Coronary artery (tissue), 2 donors: ENCODE data around the gene CNGA2.

ENCODE experiments used
- DNase-seq: peaks from one replicate; pipeline ENCODE4 v3.0.0-alpha.2; 2017; ENCODE audit warnings: low spot score
- H3K27ac ChIP-seq, 2 donors: fragments of 200-600 bp; sonication (generic); one replicate each; pipeline ENCODE4 v1.5.1; 2016 to 2019
- H3K4me3 ChIP-seq: fragments of 200-600 bp; sonication (generic); 2 replicates; pipeline ENCODE4 v1.5.1; 2016; ENCODE audit warnings: mild to moderate bottlenecking, moderate library complexity
- CTCF ChIP-seq: fragments of 200-600 bp; sonication (generic); IDR thresholded peaks from one replicate; pipeline ENCODE4 v1.5.1; 2019; ENCODE audit warnings: antibody characterized with exemption

Gene CNGA2

GRCh38 chrX:151701531-151701930 lies 33.0 kb upstream of the CNGA2 start:
- Histone ChIP-seq H3K4me3 (no peak overlapping the region), H3K27ac (no peak overlapping the region)
- DNase-seq, result no peak
- TF ChIP-seq CTCF, result no peak

GRCh38 chrX:151702026-151702714 lies 32.4 kb upstream of the CNGA2 start:
- no peak overlapping the region for H3K4me3 ChIP-seq
- DNase-seq, result no peak
- no peak overlapping the region for H3K27ac ChIP-seq
- no peak for TF ChIP-seq CTCF

GRCh38 chrX:151702741-151703340 lies 31.7 kb upstream of the CNGA2 start:
- H3K27ac ChIP-seq, result no peak overlapping the region
- H3K4me3 ChIP-seq, result no peak overlapping the region
- DNase-seq, result no peak
- TF ChIP-seq CTCF, result no peak

- no peak overlapping the region for H3K4me3 ChIP-seq
- no peak overlapping the region for H3K27ac ChIP-seq
- TF ChIP-seq CTCF, result no peak
- no peak for DNase-seq
Observed at GRCh38 chrX:151703487-151703886, 31.1 kb upstream of the CNGA2 start.

GRCh38 chrX:151704041-151704663 lies 30.4 kb upstream of the CNGA2 start:
- Histone ChIP-seq H3K27ac (no peak overlapping the region), H3K4me3 (no peak overlapping the region)
- DNase-seq, result no peak
- TF ChIP-seq CTCF, result no peak

GRCh38 chrX:151708821-151709220 lies 25.7 kb upstream of the CNGA2 start:
- no peak for TF ChIP-seq CTCF
- H3K4me3 ChIP-seq, result no peak overlapping the region
- H3K27ac ChIP-seq, result no peak overlapping the region
- DNase-seq, result no peak

GRCh38 chrX:151710457-151710856 lies 24.1 kb upstream of the CNGA2 start:
- H3K4me3 ChIP-seq, result no peak overlapping the region
- DNase-seq, result no peak
- no peak overlapping the region for H3K27ac ChIP-seq
- no peak for TF ChIP-seq CTCF
